HepG2 (cell line): Measurements from ENCODE around the gene PHKG2. TPM values are rescaled to one million over a fixed set of nuclear protein-coding genes. Genes with fewer than 3 reads are reported as not detected.

Experiments used
- FIP1L1 ChIP-seq: fragments of 200-400 bp; formaldehyde crosslinking; IDR thresholded peaks from 2 replicates; pipeline ENCODE4 v1.6.1; 2018; ENCODE audit warnings: low read depth, mild to moderate bottlenecking, low read length, moderate library complexity, borderline replicate concordance; ENCODE audit not compliant: insufficient read depth
- FOXK2 ChIP-seq: fragments of 450-650 bp; IDR thresholded peaks from 2 replicates; pipeline ENCODE4 v1.6.1; 2016
- HNRNPK ChIP-seq: fragments of 200-400 bp; formaldehyde crosslinking; IDR thresholded peaks from 2 replicates; pipeline ENCODE4 v1.6.1; 2018; ENCODE audit warnings: low read length, low read depth, moderate library complexity, mild to moderate bottlenecking; ENCODE audit not compliant: poor library complexity, severe bottlenecking
- ISX ChIP-seq: sonication (generic); formaldehyde crosslinking; conservative IDR thresholded peaks from 2 replicates; pipeline ENCODE4 v1.5.0; 2020; ENCODE audit warnings: missing genetic modification reagents
- KLF15 ChIP-seq: sonication (generic); formaldehyde crosslinking; IDR thresholded peaks from 2 replicates; pipeline ENCODE4 v1.8.1; 2023; ENCODE audit warnings: borderline replicate concordance, mild to moderate bottlenecking, inconsistent platforms, missing genetic modification reagents, mixed read lengths
- MIER3 ChIP-seq: IDR thresholded peaks from 2 replicates; pipeline ENCODE4 v1.6.1; 2016; ENCODE audit warnings: missing compliant biosample characterization, borderline replicate concordance
- RFXANK ChIP-seq: IDR thresholded peaks from 2 replicates; pipeline ENCODE4 v1.6.1; 2016
- RXRA ChIP-seq: sonication (generic); formaldehyde crosslinking; IDR thresholded peaks from 2 replicates; pipeline ENCODE4 v1.5.1; 2020; ENCODE audit warnings: missing genetic modification reagents
- RXRB ChIP-seq: IDR thresholded peaks from 2 replicates; pipeline ENCODE4 v1.6.1; 2016; ENCODE audit warnings: borderline replicate concordance, missing genetic modification reagents, missing compliant biosample characterization
- SRSF4 ChIP-seq: fragments of 200-400 bp; formaldehyde crosslinking; IDR thresholded peaks from one replicate; pipeline ENCODE4 v1.6.1; 2018; ENCODE audit warnings: mild to moderate bottlenecking, low read depth, low read length, moderate library complexity; ENCODE audit not compliant: poor library complexity, severe bottlenecking
- STAG1 ChIP-seq: sonication (generic); formaldehyde crosslinking; IDR thresholded peaks from 2 replicates; pipeline ENCODE4 v1.4.0; 2020; ENCODE audit warnings: missing genetic modification reagents
- ZNF3 ChIP-seq: IDR thresholded peaks from 2 replicates; pipeline ENCODE4 v1.7.0; 2017; ENCODE audit warnings: inconsistent platforms
- ZNF556 ChIP-seq: sonication (generic); formaldehyde crosslinking; IDR thresholded peaks from 2 replicates; pipeline ENCODE4 v1.4.0; 2020; ENCODE audit warnings: mild to moderate bottlenecking, missing genetic modification reagents, borderline replicate concordance
- ZNF7 ChIP-seq: IDR thresholded peaks from 2 replicates; pipeline ENCODE4 v1.6.1; 2016; ENCODE audit warnings: missing biosample characterization, missing genetic modification reagents
- ZNF792 ChIP-seq: IDR thresholded peaks from 2 replicates; pipeline ENCODE4 v1.6.1; 2016
- ZNF839 ChIP-seq: sonication (generic); formaldehyde crosslinking; IDR thresholded peaks from 2 replicates; pipeline ENCODE4 v1.4.0; 2020; ENCODE audit warnings: missing genetic modification reagents, mild to moderate bottlenecking, borderline replicate concordance
- polyA plus RNA-seq, 8 experiments: library from polyadenylated mRNA; depleted of rRNA in 3 of 8; stranded (reverse) in 7 of 8; unstranded in 1 of 8; fragments of >200 nt; fragmentation: Illumina TruSeq in 4 of 8; extraction: Trizol in 4 of 8; gene quantifications; 2 replicates each; pipeline versions ENCODE4 v1.2.1 to v1.2.3, GENCODE V29; 2011 to 2016; ENCODE audit warnings: low read depth in 4 of 8, missing spikeins in 1 of 8, mixed read lengths in 1 of 8; ENCODE audit not compliant: insufficient read depth in 1 of 8
- total RNA-seq, 5 experiments: library from RNA; depleted of rRNA; stranded (reverse); fragments of >200 nt; fragmentation: Illumina TruSeq; extraction: Trizol; gene quantifications; 2 replicates each; pipeline ENCODE4 v1.2.3, GENCODE V29; 2016; ENCODE audit warnings: low read depth in 1 of 5
- TF ChIP-seq, protein P1 (sequence below): IDR thresholded peaks from 2 replicates; pipeline ENCODE4 v1.6.1; 2016; ENCODE audit warnings: control low read depth
- TF ChIP-seq, protein P2 (sequence below): sonication (generic); formaldehyde crosslinking; IDR thresholded peaks from 2 replicates; pipeline ENCODE4 v1.4.0; 2020; ENCODE audit warnings: missing genetic modification reagents, mild to moderate bottlenecking, borderline replicate concordance
- TF ChIP-seq, protein P3 (sequence below): sonication (generic); formaldehyde crosslinking; IDR thresholded peaks from 2 replicates; pipeline ENCODE4 v1.8.0; 2022; ENCODE audit warnings: mild to moderate bottlenecking, missing genetic modification reagents, borderline replicate concordance
- TF ChIP-seq, protein P4 (sequence below), 2 experiments: sonication (generic) in 1 of 2; formaldehyde crosslinking in 1 of 2; IDR thresholded peaks; 2 replicates each; pipeline versions ENCODE4 v1.4.0 to v1.6.1; 2018 to 2020; ENCODE audit warnings: missing genetic modification reagents in 2 of 2, borderline replicate concordance in 1 of 2, low read depth in 1 of 2, mild to moderate bottlenecking in 1 of 2, missing biosample characterization in 1 of 2
- TF ChIP-seq, protein P5 (sequence below): sonication (generic); formaldehyde crosslinking; IDR thresholded peaks from 2 replicates; pipeline ENCODE4 v1.9.0; 2021; ENCODE audit warnings: missing genetic modification reagents, borderline replicate concordance

Gene PHKG2
- total and polyA plus RNA-seq, 2 of the 13 experiments (the other 11 are each of a cell fraction or from before 2014, with no cell fraction given): 37.4 to 42.1 TPM

DNA sequence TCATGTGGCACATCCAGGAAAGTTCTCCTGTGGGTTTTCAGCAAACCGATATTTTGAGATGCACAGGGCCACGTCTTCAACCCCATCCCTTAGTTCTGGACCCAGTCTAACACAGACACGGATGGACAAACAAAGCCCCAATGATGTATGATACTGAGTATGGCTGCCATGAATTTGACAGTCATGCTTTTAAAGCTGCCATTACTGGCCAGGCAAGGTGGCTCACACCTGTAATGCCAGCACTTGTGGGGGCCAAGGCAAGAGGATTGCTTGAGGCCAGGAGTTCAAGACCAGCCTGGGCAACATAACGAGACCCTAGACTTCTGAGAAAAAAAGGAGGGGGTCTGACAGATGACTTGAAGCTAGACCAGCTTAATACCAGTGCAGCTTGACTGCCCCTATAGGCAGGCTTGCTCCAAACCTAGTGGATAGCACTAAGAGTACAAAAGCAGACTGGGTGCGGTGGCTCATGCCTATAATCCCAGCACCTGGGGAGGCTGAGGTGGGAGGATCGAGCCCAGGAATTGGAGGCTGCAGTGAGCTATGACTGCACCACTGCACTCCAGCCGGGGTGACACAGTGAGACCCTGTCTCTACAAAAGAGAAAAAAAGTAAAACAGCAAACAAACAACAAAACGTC, 49.6 kb downstream of the PHKG2 start (continued):
- TF ChIP-seq ZNF7: peak; percentile 91
- TF ChIP-seq SRSF4: no peak
- TF ChIP-seq ISX (CRISPR knock-in tag): no peak
- no peak for TF ChIP-seq HNRNPK
- TF ChIP-seq, protein P1, sequence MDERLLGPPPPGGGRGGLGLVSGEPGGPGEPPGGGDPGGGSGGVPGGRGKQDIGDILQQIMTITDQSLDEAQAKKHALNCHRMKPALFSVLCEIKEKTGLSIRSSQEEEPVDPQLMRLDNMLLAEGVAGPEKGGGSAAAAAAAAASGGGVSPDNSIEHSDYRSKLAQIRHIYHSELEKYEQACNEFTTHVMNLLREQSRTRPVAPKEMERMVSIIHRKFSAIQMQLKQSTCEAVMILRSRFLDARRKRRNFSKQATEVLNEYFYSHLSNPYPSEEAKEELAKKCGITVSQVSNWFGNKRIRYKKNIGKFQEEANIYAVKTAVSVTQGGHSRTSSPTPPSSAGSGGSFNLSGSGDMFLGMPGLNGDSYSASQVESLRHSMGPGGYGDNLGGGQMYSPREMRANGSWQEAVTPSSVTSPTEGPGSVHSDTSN (CRISPR knock-in tag): no peak
- TF ChIP-seq RXRB: no peak
- TF ChIP-seq, protein P2, sequence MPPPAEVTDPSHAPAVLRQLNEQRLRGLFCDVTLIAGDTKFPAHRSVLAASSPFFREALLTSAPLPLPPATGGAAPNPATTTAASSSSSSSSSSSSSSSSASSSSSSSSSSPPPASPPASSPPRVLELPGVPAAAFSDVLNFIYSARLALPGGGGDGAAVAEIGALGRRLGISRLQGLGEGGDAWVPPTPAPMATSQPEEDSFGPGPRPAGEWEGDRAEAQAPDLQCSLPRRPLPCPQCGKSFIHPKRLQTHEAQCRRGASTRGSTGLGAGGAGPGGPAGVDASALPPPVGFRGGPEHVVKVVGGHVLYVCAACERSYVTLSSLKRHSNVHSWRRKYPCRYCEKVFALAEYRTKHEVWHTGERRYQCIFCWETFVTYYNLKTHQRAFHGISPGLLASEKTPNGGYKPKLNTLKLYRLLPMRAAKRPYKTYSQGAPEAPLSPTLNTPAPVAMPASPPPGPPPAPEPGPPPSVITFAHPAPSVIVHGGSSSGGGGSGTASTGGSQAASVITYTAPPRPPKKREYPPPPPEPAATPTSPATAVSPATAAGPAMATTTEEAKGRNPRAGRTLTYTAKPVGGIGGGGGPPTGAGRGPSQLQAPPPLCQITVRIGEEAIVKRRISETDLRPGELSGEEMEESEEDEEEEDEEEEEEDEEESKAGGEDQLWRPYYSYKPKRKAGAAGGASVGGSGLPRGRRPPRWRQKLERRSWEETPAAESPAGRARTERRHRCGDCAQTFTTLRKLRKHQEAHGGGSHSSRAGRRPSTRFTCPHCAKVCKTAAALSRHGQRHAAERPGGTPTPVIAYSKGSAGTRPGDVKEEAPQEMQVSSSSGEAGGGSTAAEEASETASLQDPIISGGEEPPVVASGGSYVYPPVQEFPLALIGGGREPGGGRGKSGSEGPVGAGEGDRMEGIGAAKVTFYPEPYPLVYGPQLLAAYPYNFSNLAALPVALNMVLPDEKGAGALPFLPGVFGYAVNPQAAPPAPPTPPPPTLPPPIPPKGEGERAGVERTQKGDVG (CRISPR knock-in tag): no peak
- TF ChIP-seq RFXANK (CRISPR knock-in tag): no peak
- TF ChIP-seq ZNF556 (CRISPR knock-in tag): no peak
- TF ChIP-seq FOXK2: no peak
- TF ChIP-seq ZNF3: peak; percentile 38; the same call in 1 of the 2 replicates
- TF ChIP-seq ZNF839 (CRISPR knock-in tag): no peak
- no peak for TF ChIP-seq ZNF792 (CRISPR knock-in tag)
- TF ChIP-seq, protein P3, sequence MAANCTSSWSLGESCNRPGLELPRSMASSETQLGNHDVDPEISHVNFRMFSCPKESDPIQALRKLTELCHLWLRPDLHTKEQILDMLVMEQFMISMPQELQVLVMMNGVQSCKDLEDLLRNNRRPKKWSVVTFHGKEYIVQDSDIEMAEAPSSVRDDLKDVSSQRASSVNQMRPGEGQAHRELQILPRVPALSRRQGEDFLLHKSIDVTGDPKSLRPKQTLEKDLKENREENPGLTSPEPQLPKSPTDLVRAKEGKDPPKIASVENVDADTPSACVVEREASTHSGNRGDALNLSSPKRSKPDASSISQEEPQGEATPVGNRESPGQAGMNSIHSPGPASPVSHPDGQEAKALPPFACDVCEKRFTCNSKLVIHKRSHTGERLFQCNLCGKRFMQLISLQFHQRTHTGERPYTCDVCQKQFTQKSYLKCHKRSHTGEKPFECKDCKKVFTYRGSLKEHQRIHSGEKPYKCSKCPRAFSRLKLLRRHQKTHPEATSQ (CRISPR knock-in tag): no peak
- peak; percentile 42 for TF ChIP-seq STAG1
- TF ChIP-seq, protein P4, sequence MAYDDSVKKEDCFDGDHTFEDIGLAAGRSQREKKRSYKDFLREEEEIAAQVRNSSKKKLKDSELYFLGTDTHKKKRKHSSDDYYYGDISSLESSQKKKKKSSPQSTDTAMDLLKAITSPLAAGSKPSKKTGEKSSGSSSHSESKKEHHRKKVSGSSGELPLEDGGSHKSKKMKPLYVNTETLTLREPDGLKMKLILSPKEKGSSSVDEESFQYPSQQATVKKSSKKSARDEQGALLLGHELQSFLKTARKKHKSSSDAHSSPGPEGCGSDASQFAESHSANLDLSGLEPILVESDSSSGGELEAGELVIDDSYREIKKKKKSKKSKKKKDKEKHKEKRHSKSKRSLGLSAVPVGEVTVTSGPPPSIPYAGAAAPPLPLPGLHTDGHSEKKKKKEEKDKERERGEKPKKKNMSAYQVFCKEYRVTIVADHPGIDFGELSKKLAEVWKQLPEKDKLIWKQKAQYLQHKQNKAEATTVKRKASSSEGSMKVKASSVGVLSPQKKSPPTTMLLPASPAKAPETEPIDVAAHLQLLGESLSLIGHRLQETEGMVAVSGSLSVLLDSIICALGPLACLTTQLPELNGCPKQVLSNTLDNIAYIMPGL (CRISPR knock-in tag; IDR thresholded peaks at IDR 0.05; ENCODE audit: borderline replicate concordance in 1 of 2, low read depth in 1 of 2): no peak
- TF ChIP-seq, protein P5, sequence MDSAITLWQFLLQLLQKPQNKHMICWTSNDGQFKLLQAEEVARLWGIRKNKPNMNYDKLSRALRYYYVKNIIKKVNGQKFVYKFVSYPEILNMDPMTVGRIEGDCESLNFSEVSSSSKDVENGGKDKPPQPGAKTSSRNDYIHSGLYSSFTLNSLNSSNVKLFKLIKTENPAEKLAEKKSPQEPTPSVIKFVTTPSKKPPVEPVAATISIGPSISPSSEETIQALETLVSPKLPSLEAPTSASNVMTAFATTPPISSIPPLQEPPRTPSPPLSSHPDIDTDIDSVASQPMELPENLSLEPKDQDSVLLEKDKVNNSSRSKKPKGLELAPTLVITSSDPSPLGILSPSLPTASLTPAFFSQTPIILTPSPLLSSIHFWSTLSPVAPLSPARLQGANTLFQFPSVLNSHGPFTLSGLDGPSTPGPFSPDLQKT (CRISPR knock-in tag): no peak
- TF ChIP-seq MIER3 (CRISPR knock-in tag): no peak
- TF ChIP-seq FIP1L1: no peak
- TF ChIP-seq RXRA (CRISPR knock-in tag): no peak
- no peak for TF ChIP-seq KLF15
